KMS-11 (cell line): ENCODE measurements around the gene C9orf43.

ENCODE experiments used
- H2AFZ ChIP-seq: fragments of 200-600 bp; sonication (generic); 2 replicates; pipeline ENCODE4 v1.6.1; 2016; ENCODE audit warnings: antibody characterized with exemption, mixed run types, low read depth
- H3K27ac ChIP-seq: fragments of 200-600 bp; sonication (generic); 2 replicates; pipeline ENCODE4 v1.6.1; 2016; ENCODE audit warnings: mild to moderate bottlenecking, mixed run types
- H3K27me3 ChIP-seq: fragments of 200-600 bp; sonication (generic); 2 replicates; pipeline ENCODE4 v1.6.1; 2017; ENCODE audit warnings: mild to moderate bottlenecking, low read depth, mixed run types, moderate library complexity; ENCODE audit not compliant: insufficient read depth
- H3K36me3 ChIP-seq: fragments of 200-600 bp; sonication (generic); 2 replicates; pipeline ENCODE4 v1.6.1; 2017; ENCODE audit warnings: mild to moderate bottlenecking, mixed run types; ENCODE audit not compliant: insufficient read depth
- H3K4me1 ChIP-seq: fragments of 200-600 bp; sonication (generic); 2 replicates; pipeline ENCODE4 v1.6.1; 2016; ENCODE audit warnings: mild to moderate bottlenecking, low read depth, mixed run types; ENCODE audit not compliant: poor library complexity, severe bottlenecking
- H3K4me2 ChIP-seq: fragments of 200-600 bp; sonication (generic); 2 replicates; pipeline ENCODE4 v1.7.0; 2016; ENCODE audit warnings: mild to moderate bottlenecking, mixed run types
- H3K4me3 ChIP-seq: fragments of 200-600 bp; sonication (generic); IDR thresholded peaks from 2 replicates; pipeline ENCODE4 v1.6.1; 2017; ENCODE audit warnings: low read depth, low read length, mixed read lengths; ENCODE audit not compliant: insufficient read depth
- H3K79me2 ChIP-seq: fragments of 200-600 bp; sonication (generic); 2 replicates; pipeline ENCODE4 v1.6.1; 2016; ENCODE audit warnings: low read depth, mixed run types; ENCODE audit not compliant: insufficient read depth
- H3K9ac ChIP-seq: fragments of 200-600 bp; sonication (generic); 2 replicates; pipeline ENCODE4 v1.6.1; 2016; ENCODE audit warnings: mild to moderate bottlenecking, mixed run types
- H4K20me1 ChIP-seq: fragments of 200-600 bp; sonication (generic); 2 replicates; pipeline ENCODE4 v1.6.1; 2016; ENCODE audit warnings: mild to moderate bottlenecking, mixed run types; ENCODE audit not compliant: insufficient read depth
- TF ChIP-seq, protein P1 (sequence below): fragments of 200-600 bp; sonication (generic); conservative IDR thresholded peaks from 2 replicates; pipeline ENCODE4 v1.6.1; 2017; ENCODE audit warnings: low read depth, mild to moderate bottlenecking, antibody characterized with exemption, low read length, moderate library complexity, mixed read lengths

C9orf43 gene

DNA sequence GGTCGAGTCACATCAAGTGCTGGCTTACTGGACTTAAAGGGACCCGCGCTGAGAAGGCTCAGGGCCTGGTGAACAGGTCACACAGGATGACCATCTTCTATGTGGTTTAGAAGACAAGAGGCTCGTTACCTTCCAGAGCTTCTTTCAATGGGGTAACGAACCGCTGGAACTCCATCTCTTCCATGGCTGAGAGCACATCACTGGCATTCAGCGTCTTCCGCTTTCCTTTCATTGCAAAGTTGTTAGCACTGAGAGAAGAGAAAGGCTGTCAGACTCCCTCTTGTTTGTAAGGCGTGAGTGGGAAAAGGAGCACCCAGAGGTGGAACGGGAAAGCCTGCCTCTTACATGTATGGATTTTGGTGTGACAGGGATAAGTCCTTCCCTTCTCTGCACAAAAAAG is 1.1 kb upstream of the C9orf43 start:
- Histone ChIP-seq H3K4me3 (no peak overlapping the region), H2AFZ (no peak overlapping the region), H3K4me2 (peak overlapping the region; percentile 97), H3K36me3 (peaks cover 6% of the 10 kb centered on the region; the same call in 1 of the 2 replicates), H3K27ac (peak overlapping the region; percentile 97), H3K9ac (peak overlapping the region; percentile 98), H3K27me3 (no peaks in the 10 kb centered on the region), H4K20me1 (no peaks in the 10 kb centered on the region), H3K79me2 (peaks cover 20% of the 10 kb centered on the region), H3K4me1 (peaks cover 37% of the 10 kb centered on the region)
- TF ChIP-seq, protein P1, sequence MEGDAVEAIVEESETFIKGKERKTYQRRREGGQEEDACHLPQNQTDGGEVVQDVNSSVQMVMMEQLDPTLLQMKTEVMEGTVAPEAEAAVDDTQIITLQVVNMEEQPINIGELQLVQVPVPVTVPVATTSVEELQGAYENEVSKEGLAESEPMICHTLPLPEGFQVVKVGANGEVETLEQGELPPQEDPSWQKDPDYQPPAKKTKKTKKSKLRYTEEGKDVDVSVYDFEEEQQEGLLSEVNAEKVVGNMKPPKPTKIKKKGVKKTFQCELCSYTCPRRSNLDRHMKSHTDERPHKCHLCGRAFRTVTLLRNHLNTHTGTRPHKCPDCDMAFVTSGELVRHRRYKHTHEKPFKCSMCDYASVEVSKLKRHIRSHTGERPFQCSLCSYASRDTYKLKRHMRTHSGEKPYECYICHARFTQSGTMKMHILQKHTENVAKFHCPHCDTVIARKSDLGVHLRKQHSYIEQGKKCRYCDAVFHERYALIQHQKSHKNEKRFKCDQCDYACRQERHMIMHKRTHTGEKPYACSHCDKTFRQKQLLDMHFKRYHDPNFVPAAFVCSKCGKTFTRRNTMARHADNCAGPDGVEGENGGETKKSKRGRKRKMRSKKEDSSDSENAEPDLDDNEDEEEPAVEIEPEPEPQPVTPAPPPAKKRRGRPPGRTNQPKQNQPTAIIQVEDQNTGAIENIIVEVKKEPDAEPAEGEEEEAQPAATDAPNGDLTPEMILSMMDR: no peak

DNA sequence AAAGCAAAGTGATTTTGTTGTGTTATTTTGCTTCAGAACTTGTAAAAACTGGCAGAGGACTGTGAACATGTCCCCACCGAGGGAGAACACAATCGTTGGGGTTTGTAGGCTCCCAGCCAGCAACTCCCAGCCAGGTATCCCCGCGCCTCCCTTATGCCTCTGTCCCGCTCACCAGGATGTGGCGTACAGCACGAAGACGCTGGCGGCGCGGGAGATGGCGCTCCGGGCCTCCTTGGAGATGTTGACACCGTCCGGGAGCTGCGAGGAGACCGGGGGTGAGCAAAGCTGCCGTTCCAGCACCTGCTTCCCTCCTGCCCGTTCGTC is 702 bp upstream of the C9orf43 start:
- Histone ChIP-seq H2AFZ (peak overlapping the region; percentile 70; the same call in 1 of the 2 replicates), H3K36me3 (peaks cover 6% of the 10 kb centered on the region; the same call in 1 of the 2 replicates), H3K4me3 (no peak overlapping the region), H4K20me1 (no peaks in the 10 kb centered on the region), H3K4me1 (peaks cover 37% of the 10 kb centered on the region), H3K27me3 (no peaks in the 10 kb centered on the region), H3K27ac (peak overlapping the region; percentile 97), H3K79me2 (peaks cover 20% of the 10 kb centered on the region), H3K4me2 (peak overlapping the region; percentile 97), H3K9ac (peak overlapping the region; percentile 98)
- TF ChIP-seq, protein P1: no peak

DNA sequence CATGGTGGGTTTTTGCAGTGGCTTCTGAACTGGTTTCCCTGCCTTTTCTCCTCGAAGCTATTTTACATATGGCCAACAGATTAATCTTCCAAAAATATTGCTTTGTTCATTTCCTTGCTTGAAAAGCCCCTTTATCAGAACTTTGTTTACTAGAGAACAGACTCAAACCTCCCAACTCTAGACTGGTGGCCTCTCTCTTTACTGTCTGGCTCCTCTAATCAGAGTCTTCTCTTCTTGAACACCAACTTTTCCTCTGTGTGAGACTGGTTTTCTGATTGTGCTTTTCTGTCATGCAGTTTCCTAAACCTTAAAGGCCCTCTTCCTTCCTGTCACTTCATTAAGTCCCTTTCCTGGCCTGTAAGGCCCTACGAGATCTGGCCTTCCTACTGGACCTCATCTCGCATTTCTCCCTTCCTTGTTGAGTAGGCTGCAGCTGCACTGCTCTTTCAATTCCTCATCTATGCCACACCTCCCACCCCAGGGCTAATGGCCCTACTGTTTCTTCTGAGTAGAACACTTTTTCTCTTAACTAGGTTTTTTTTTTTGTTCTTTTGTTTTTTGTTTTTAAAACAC is 5.7 kb downstream of the C9orf43 start:
- Histone ChIP-seq H3K4me1 (peaks cover 7% of the 10 kb centered on the region), H3K4me3 (no peak overlapping the region), H3K36me3 (no peaks in the 10 kb centered on the region), H3K4me2 (no peak overlapping the region), H4K20me1 (no peaks in the 10 kb centered on the region), H3K9ac (no peak overlapping the region), H3K27ac (no peak overlapping the region), H3K27me3 (no peaks in the 10 kb centered on the region), H2AFZ (no peak overlapping the region), H3K79me2 (no peaks in the 10 kb centered on the region)
- TF ChIP-seq, protein P1: no peak

DNA sequence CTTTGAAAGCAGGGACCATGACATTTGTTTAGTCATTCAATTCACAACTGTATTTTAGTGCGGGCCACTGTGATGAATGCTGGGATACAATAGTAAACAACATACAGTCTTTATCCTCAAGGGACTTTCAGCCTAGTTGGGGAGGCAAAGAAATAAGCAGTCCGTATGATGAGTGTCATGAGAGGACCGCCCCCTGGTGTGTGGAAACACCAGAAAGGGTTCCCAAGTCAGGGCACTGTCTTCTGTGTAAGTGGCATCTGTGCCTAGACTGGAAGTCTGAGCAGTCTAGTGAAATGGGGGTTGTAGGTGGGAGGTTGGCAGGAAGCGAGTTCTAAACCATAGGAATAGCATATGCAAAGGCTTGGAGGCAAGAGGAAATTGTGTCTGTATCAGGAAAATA is 6.8 kb downstream of the C9orf43 start:
- Histone ChIP-seq H3K27me3 (no peaks in the 10 kb centered on the region), H3K79me2 (no peaks in the 10 kb centered on the region), H3K9ac (no peak overlapping the region), H2AFZ (no peak overlapping the region), H3K4me3 (no peak overlapping the region), H4K20me1 (no peaks in the 10 kb centered on the region), H3K4me2 (no peak overlapping the region), H3K4me1 (no peaks in the 10 kb centered on the region), H3K36me3 (no peaks in the 10 kb centered on the region), H3K27ac (no peak overlapping the region)
- TF ChIP-seq, protein P1: no peak
